NCI-H524 treated with DMSO at 0.1 percent for 48 hours (cell line): Measurements from ENCODE around the gene DNAH7.
"Not testable (repeated sequence)": the region's sequence is repeated elsewhere in the genome, so short reads cannot be mapped to it uniquely, and the experiment has no call there.

Source experiments
- DNase-seq: peaks from one replicate; lab custom pipeline; 2025; lab: John Stamatoyannopoulos, UW

Gene DNAH7

DNA sequence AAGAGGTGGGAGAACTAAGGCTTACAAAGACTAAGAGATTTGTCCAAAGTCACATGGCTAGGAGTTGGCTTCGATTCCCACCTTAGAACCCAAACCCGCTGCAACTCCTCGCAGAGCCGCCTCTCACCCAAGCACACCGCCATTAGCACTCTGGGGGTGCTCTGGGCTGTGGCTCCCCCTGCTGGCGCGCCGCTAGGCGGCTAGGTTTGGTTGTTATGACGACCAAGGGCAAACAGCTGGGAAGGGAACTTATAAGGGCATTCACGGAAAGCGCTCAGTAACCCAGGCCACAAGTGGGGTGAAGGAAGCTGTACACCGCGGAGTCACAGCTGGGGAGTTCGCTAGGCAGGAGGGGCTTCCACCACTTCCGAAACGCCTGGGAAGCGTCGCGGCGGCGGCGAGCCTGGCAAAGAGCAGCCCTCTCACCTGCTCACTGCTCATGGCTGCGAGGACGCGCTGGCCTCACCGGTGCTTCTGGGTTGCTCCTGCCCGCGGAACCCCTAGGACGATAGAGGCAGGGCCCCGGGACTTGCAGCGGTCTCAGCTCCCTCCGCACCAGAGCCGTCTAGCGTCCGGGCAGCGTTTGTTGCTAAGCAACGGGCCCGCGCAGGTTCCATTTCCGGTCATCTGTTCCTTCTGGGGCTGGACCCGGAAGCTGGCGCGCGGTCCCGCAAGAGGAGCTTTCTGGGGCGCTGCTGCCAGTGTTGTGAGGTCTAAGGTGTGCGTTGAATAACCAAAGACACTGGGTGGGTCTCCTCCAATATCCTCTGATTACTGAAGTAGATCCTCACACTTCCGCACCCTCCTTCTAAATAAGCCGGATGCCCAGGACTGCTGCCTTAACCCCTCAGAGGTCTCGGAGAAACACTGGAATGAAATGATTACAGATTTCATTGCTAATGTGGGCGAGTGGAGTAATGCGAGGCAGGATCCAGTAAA, at the start of gene DNAH7:
Gene DNAH7 (minus strand): TSS at position 567 of the 939 bp plus-strand sequence. CDS start 126 bp downstream, at position 441.
- peak; percentile 52 for DNase-seq

DNA sequence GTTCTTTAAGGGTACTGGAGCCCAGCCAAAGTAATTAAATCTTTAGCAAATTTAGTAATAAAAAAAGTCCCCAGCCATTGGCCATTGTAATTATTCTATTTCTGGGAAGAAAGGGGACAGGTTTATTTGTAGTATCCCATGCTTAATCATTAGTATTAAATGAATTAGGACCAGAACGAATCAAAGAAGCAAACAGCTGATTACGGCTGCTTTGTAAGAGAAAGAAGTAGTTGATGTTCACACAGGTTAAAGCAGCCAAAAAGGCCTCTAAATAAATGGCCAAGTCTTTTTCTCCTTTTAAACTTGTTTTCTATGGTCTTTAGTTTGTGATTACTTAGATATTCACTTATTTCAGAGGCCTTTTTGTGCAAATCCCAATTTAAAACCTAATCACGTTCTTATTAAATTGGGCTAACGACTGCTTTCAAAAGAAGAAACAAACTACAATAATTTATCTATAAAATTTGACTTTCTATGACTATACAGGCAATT, 48.6 kb upstream of the DNAH7 start:
- DNase-seq: no peak

DNA sequence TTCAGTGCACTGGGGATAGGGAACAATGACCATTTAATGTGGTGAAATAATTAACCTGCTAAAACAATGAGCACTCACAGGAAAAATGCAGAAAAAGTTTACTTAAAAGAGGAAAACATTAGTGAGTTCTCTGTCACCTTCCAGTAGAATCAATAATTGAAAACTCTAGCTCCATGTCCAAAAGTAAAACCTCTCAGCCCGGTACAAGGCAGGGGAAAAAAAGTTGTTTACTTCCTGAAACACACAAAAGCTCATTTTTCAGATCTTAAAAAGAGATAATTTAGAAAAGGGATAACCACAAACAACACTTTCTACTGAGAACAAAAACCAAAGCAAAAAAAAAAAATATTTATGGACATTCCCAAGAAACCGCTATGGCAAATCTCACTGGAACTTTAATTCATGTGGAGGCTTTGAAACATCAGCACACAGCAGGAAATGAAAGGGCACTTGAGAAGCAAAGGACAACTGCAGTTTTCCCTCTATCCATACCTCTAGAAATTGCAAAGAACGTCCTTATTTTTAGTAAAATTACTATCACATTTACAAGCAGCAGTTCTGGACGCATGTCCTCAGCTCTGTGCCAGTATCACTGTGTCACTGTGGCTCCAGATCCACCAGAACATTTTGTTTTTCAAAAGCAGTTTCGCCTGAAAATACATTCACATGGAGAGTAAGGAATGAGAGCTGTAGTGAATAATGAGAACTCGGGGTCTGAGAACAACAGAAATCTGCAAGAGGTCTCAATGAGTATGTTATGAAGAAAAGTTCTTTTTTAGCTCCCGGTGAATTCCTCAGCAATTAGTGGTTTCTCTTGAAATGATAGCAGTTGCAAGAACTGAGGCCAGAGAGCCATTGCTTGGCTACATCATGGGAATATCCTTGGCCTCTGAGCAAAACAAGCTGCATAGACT, 44.7 kb upstream of the DNAH7 start:
- no peak for DNase-seq

DNA sequence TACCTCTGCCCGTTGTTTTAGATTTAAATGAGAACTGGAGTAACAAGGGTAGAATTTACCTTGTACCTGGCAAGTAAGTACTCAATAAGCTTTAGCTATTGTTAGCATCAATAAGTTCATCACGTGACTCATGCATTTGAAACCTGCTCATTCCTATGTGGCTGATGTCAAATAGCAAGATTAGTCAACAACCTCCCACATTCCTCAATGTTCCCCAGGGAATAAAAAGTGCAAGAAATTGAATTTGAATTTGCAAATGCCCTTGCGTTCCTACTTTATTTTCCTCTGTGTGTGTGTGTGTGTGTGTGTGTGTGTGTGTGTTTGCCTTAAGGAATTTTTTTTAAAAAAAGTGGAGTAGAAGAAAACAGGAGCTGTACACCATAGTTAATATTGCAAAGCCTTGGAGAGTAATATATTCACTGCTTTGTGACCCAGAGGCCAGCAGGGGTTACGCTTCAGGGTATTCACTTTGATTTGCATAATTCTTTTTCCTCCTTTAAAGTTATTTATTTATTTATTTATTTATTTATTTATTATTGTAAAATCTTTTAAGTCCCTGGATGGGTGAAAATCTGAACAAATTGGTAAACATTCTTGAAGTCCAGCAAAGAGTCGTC, 43.9 kb upstream of the DNAH7 start:
- DNase-seq: no peak

DNA sequence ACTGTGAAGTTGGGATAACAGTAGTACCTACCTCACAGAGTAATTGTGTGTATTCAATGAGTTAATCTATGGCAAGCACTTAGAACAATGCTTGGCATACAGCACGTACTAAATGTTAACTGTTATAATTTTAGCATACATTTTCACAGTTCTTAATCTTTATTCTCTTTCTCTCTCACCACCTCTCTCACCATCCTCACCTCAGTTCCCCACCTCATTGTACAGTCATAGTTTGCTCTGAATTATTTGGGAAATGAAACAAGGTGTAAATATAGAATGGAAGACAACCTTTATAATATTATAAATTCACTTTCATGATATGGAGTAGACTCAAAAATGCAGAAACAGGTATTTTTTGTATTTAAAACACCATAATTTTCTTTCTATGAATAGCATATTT, 40.0 kb upstream of the DNAH7 start:
- no peak for DNase-seq

DNA sequence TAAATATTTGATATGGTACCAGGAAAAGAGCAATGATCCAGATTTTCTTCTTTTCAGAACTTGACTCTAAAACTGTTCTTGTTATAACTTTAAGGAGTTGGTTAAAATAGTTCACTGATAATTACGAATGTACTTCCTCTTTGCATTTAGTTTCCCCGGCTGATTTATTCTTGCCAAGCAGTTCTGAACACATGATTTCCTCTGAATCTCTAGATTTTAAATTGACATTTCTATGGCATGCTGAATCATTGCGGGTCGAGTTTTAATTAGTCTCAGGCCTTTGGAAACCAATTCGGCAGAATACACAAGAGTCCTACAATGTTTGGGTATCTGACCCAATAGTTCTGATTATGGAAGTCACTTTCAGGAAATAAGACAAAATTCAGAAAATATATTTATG, 37.3 kb upstream of the DNAH7 start:
- DNase-seq: no peak

DNA sequence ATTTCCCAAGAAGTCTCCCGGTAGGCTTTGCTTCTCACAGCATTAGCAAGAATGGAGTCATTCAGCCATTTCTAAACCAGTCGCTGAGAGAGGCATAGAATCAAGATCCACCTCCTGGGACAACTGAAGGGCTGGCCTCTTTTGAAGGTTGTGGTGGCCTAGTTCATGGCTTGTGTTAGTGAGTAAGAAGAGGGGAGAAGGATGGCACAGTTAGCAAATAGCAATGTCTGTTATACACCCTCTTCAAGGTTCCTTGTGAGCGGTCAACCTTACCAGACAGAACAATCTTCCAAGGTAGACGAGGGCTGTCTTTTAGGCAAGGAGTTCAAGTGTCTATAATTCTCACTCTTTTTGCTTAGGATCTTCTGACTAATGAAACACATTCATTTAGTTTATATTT, 35.4 kb upstream of the DNAH7 start:
- DNase-seq: no peak

DNA sequence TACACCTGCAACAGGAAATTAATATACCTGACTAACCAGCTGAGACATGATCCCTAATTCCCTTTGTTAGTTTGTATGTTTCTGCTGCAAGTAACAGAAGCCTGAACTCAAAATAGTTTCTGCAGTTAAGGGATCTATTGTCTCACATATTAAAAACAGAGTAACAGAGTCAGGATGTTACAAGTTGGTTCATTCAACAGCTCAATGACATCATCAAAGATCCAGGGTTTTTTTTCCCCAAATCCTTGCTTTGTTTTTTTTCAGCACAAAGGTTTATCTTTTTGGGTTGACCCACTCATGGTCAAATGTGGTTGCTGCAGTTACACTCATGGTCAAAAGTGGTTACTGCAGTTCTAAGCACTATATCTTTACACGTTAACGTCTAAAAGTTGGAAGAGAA, 35.0 kb upstream of the DNAH7 start:
- DNase-seq: no peak

DNA sequence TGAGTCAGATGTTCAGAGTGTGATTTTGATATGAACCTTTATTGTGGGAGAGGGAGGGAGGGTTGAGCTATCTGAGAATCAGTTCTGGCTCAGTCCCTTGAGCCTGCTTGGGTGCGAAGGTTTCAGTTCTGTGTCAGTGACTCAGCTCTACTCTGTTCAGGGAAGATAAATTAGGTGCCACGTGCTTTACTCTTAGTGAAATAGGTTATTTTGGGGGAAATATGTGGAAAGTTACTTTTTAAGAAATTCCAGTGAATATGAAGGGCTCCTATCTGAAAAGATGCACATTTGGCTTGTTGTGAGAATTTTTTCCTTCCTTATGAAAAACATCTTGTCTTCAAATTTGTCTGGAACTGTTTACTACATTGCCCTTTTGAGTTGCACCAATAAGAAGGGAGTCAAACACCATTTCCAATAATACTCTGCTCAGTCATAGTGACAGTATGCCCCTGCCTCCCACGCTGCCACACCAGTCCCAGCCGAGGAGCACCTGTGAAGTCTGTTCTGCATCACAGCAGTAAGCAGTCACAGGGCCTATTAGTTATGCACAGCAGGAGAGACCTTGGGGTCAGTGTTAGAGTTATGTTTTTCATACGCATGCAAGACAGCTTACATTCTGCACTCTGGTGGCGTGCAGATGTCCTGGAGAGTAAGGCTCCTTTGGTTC, 32.8 kb upstream of the DNAH7 start:
- no peak for DNase-seq

DNA sequence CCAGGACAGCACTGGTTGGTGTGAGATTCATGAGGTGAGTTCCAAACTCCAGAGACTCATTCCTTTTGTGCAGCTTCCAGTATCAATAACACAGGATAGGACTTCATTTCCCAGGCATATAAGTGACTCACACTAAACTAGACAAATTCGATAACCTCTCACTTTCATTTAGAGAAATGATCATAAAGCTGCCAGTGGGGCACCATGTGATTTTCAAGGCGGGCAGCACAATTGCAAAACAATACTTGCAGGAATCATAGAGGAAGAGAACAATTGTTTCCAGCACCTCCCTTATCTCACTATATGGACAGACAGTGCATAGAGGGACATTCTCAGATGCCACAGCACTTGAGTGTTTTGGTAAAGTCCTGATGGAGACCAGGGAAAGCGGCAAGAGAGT, 31.3 kb upstream of the DNAH7 start:
- DNase-seq: no peak

DNA sequence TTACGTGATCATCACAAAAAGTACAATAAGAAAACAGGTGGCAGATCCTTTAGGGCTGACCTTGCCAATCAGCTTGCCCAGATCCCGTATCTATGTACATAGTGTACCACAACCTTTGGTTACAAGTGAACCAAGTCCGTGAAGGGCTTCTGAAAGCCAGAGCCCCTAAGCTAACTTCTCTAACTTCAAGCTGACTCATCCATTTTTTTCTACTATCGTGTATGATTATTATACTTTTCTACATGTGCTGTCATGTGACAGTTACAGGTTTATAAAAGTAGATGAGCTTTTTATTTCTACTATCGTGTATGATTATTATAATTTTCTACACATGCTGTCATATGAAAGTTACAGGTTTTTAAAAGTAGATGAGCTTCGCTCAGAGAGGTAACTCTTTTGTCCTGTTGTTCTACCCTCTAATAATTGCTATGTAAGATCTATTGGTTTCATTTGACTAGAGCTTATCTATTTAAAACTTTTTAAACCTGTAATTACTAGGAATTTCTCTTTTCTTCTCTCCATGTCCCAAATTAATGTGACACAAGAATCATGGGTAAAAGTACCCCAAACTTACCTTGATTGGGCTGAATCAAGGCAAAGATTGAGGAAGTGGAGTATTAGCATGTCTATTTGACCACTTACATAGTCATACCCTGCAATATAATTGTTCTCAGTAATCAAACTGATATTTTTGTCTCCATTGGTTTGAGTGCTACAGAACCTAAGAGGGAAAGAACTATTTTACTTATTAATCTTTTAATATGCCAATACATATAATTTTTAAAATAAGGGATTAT, 29.4 kb upstream of the DNAH7 start:
- no peak for DNase-seq

DNA sequence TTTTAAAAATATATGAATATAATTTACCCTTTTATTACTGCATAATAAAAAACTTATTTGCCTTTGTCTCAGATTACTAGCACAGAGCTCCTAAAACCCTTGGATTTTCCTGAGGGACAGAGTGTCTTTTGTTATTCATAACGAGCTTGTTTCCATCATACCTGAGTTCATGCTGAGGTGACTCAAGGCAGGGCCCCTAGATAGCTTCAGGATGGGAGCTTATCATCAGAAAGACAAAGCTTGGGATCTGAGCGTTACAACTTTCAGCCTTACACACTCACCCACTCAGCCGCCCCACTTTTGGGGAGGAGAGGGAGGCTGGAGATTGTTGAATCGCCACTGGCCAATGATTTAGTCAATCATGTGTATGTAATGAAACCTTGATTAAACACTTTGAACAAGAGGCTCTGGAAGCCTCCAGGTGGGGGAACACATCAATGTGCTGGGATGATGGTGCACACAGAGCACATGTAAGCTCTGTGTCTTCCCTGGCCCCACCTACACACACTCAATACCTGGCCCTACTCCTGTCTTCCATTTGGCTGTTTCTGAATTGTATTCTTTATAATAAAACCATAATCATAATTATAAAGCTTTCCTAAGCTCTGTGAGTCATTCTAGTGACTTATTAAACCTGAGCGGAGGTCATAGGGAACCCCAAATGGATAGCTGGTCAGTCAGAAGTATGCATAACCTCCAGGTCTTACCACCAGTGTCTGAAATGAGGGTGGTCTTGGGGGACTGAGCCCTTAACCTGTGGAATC, 28.5 kb upstream of the DNAH7 start:
- no peak for DNase-seq

DNA sequence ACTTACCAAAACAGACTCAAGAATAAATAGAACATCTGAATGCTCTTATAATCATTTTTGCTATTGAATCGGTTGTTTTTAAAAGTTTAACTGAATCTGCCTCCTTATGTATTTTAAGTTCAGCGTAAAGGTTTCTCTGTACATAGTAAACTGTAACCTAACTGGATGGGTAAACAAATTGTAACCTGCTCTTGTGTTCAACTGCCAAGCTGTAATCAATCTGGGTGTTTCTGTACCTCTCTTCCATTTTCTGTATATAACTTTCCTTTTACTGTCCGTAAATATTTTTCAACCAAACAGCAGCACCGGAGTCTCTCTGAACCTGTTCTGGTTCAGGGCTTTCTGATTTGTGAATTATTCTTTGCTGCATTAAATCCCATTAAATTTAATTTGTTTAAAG, 27.6 kb upstream of the DNAH7 start:
- DNase-seq: no peak

DNA sequence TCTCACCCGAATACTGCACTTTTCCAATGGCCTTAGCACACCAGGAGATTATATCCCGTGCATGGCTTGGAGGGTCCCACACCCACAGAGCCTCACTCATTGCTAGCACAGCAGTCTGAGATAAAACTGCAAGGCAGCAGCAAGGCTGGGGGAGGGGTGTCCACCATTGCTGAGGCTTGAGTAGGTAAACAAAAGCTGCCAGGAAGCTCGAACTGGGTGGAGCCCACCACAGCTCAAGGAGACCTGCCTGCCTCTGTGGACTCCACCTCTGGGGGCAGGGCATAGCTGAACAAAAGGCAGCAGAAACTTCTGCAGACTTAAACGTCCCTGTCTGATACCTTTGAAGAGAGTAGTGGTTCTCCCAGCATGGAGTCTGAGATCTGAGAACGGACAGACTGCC, 20.8 kb upstream of the DNAH7 start:
- DNase-seq: not testable (repeated sequence)

DNA sequence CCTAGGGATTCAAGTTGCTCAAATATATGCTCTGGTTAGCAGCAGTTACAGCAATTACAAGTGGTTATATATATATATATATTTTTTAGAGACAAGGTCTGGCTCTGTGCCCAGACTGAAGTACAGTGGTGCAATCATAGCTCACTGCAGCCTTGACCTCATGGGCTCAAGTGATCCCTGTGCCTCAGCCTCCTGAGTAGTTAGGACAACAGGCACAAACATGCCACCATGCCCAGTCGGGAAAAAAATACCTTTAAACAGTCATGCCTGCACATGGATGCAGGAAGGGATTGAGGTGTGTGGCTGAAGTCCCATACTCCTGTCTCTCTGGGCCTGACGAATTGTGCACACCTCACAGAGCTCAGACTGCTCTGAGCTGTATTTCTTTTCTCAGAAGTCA, 19.6 kb upstream of the DNAH7 start:
- DNase-seq: no peak

DNA sequence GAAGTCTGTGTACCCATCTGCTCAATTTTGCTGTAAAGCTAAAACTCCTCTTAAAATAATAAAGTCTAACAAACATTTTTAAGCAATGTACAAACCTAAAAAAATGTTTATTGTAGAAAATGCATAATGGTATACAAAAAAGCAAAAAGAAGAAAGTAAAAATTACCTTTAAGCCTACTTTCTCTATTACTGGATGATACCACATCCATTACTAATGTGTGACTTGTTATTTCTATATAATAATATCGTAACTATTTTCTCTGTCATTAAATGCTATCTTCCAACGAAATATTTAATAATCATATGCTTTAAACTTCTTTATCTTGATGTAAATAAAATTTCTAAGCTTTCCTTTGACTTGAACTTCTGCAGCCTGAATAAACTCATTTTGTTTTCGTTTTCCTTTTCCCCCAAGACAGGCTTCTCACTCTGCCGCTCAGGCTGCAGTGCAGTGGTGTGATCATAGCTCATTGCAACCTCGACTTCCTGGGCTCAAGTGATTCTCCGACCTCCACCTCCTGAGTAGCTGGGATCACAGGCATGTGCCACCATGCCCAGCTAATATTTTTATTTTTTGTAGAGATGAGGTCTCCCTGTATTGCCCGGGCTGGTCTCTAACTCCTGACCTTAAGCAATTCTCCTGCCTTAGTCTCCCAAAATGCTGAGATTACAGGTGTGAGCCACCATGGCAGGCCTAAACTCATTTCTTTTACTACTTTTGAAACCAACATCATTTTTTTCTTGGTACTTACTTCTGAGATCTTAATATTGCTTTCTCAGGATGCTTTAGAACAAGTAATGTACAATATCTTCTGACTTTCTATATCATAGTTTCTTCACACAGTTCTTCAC, 18.1 kb upstream of the DNAH7 start:
- no peak for DNase-seq

DNA sequence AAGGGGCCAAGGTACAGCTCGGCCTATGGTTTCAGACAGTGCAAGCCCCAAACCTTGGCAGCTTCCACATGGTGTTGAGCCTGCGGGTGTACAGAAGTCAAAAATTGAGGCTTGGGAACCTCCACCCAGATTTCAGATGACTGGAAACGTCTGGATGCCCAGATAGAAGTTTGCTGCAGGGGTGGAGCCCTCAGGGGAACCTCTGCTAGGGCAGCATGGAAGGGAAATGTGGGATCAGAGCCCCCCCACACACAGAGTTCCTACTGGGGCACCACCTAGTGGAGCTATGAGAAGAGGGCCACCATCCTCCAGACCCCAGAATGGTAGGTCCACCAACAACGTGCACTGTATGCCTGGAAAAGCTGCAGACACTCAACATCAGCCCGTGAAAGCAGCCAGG, 15.0 kb upstream of the DNAH7 start:
- DNase-seq: no peak

DNA sequence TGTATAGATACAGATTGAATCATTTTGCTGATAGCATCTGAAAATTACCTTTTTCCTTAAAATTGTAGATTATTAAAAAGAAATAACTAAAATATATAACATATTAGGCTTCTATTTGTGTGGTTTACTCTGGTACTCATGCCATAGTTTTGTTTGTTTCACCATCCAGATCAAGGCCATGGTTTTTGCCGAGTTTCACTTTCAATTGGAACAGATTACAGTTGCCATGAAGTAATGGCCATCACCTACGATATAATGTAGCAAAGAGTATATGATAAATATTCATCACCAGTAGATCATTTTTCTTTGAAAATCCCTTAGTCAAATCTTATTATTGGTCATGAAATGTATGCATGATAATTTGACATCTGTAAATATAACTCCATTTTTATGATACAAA, 11.9 kb upstream of the DNAH7 start:
- DNase-seq: no peak

DNA sequence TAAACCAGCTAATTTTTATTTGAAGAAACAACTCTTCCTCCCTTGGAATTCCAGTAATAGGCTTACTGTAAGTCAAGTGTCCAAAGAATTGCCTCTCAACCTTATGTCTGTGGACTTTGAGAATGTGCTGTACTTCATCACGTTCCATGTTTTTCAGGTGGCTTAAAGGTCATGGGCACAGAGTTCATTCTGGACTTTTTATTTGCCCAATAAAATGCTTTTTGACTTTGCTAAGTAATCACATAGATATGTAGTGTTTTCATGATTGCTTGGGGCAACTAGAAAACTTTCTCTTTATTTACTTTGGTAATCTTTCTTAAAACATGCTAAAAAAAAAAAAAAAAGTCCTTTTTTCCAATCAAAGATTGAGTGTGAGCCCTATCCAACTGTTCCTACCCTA, 10.4 kb upstream of the DNAH7 start:
- no peak for DNase-seq
